GM20431 (cell line): ENCODE results near the gene ACAA1.
"Not testable (repeated sequence)": the region's sequence is repeated elsewhere in the genome, so short reads cannot be mapped to it uniquely, and the experiment has no call there.

Source experiments
- in situ Hi-C: fragments of 300-500 bp; cut with MseI, MboI; formaldehyde crosslinking; loops from one replicate; pipeline ENCODE4 v1.15.0; 2020; ENCODE audit warnings: low sequenced_read_pairs; ENCODE audit not compliant: unreplicated experiment

The ACAA1 gene, protein sequence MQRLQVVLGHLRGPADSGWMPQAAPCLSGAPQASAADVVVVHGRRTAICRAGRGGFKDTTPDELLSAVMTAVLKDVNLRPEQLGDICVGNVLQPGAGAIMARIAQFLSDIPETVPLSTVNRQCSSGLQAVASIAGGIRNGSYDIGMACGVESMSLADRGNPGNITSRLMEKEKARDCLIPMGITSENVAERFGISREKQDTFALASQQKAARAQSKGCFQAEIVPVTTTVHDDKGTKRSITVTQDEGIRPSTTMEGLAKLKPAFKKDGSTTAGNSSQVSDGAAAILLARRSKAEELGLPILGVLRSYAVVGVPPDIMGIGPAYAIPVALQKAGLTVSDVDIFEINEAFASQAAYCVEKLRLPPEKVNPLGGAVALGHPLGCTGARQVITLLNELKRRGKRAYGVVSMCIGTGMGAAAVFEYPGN

DNA sequence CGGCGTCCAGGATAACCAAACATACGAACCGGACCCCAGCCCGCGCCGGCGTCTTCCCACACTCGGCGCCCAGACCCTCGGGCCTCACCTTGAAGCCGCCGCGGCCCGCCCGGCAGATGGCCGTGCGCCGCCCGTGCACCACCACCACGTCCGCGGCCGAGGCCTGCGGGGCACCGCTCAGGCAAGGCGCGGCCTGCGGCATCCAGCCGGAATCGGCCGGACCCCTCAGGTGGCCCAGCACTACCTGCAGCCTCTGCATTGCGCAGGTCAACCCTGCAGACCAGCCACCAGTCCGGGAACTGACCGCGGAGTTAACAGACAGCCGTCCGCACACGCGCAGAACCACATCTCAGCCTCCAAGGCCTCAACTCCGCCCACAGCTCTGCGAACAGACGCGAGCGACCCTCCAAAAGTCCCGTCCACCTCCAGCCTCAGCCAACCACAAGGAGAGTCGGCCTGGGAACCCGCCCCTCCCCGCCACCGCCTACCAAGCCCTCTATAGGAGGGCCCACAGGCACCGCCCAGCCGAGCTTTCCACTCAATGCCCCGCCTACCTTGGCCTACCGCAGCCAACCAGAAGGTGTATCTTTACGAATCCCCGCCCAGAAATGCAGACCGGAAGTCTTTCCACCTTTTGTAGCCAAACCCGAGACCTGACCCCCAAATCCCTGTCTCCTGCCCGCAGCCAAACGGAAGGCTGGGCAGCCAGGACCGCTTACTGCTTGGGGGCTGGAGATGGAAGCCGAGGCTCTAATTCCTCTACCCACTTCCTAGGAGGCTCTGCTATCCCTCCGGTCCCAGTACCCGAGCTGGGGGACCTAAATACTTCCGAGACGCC lies at the start of gene ACAA1:
Gene ACAA1, minus strand, starts transcription at position 351 of the 838 bp plus-strand sequence. Its CDS starts 92 bp downstream, at position 259.
- in situ Hi-C loops: loop anchor here (25.0 kb wide), 1 partner anchor 350 kb away; the partner anchor contains the start of gene EXOG

DNA sequence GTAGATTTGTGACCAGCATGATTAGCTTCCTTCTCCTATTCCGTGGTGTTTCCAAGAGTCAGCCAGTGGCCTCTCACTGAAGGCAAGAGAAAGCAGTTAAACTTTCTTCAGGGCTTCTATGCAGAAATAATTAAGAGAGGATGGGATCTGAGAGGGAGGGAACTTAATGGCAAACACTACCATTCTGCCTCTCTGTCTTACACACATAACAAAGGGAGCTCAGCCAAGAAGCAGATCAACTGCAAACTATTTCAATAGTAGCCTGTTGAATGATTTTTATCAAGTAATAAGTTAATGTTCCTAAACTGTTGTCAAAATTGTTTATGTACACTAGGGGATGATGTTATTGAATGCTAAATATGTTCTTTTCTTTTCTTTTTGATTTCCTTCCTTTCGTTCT lies 40.3 kb upstream of the ACAA1 start:
- in situ Hi-C loops: no loop called here

DNA sequence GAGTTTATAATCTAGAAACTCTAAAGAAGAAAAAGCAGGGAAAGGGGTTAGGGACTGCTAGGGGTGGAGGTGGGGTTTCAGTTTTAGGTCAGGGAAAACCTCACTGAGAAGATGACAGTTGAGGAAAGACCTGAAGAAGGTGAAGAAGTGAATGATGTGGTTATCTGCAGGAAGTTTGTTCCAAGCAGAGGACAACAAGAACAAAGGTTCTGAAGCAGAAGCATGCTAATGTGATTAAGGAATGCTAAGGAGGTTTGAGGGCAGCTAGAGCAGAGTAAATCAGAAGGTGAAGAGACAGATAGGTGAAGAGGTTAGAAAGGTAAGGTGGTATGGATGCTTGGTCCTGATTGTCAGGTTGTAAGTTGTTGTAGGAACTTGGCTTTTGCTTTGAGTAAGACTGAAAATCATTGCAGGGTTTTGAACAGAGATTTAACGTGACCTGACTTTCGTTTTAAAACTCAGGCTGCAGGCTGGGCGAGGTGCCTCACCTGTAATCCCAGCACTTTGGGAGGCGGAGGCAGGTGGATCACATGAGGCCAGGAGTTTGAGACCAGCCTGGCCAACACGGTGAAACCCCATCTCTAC lies 37.0 kb upstream of the ACAA1 start:
- in situ Hi-C loops: no loop called here

DNA sequence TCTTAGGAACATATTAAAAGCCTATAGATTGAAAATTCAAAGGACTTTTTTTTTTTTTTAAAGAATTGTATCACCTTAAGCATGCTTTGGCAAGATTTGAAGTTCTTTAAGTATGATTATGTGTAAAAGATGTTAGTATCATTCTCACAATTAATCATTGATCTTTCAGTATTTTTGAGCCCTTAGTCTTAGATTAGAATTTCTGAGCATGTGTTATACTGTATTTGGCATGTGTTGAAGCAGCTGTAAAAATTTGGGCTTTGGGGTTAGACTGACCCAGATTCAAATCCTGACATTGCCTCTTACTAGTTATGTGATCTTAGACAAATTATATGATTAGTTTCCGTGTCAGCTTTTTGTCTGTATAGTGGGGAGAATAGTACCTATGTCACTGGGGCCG lies 34.7 kb upstream of the ACAA1 start:
- in situ Hi-C loops: no loop called here

DNA sequence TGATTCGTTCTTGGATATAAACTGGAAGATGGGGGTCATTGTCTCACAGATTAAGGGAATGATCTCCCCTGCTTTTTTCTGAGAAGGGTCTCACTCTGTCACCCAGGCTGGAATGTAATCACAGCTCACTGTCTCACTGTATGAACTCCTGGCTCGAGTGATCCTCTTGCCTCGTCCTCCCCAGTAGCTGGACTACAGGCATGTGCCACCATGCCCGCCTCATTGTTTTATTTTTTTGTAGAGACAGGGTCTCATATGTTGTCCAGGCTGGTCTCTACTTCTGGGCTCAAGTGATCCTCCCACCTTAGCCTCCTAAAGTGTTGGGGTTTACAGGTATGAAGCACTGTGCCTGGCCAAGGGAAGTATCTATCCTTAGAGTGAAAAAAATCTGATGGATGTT lies 33.8 kb upstream of the ACAA1 start:
- in situ Hi-C loops: no loop called here

DNA sequence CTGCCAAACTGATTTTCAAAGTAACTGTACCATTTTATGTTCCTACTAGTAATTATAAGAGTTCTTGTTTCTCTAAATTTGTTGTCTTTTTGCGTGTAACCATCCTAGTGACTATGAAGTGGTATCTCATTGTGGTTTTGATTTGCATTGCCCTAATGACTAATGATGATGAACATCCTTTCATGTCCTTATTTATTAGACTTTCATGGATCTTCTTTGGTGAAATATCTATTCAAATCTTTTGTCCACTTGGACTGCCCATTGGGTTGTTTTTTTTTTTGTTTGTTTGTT lies 32.0 kb upstream of the ACAA1 start:
- in situ Hi-C loops: no loop called here

DNA sequence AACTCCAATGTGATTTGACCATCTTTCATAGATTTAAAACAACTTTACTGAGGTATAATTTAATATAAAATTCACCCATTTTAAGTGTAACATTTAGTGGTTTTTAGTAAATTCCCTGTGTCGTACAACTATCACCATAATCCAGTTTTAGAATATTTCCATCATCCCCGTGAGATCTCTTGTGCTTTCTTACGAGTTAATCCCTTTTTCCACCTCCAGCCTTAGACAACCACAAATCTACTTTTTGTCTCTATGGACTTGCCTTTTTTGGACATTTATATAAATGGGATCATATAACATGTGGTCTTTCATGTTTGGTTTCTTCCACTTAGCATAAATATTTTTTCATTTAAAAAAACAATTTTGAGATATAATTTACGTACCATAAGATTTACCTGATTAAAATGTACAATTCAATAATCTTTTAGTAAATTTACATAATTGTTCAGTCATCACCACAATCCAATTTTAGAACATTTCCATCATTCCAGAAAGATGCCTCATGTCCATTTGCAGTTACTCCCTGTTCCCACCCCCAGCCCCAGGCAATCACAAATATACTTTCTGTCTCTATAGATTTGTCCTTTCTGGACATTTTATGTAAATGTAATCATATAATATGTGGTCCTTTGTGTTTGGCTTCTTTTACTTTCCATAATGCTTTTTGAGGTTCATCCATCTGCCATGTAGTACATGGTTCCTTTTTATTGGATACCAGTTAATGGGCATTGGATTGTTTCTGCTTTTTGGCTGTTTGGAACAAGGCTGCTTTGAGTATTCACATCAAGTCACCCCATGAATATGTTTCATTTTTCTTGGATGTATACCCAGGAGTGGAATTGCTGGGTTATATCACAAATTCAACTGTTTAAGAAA lies 31.5 kb upstream of the ACAA1 start:
- in situ Hi-C loops: no loop called here

DNA sequence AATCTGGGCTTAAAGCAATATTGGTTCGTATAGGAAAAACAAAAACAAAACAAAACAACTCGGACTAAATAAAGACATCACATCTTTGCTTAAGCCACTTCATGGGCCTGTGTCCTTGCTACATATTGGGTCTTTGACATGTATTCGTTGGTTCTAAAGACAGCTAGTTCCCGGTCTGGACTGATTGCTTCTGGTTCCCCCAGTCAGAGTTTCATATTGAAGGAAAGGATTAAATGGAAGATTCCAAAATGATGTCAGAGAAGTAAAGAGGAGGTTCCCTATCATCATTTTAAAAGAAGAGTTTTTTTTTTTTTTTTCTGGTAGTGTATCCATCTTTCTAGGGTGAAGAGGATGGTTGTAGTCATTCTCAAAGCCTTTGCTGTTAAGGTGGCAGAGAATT lies 30.7 kb upstream of the ACAA1 start:
- in situ Hi-C loops: no loop called here

DNA sequence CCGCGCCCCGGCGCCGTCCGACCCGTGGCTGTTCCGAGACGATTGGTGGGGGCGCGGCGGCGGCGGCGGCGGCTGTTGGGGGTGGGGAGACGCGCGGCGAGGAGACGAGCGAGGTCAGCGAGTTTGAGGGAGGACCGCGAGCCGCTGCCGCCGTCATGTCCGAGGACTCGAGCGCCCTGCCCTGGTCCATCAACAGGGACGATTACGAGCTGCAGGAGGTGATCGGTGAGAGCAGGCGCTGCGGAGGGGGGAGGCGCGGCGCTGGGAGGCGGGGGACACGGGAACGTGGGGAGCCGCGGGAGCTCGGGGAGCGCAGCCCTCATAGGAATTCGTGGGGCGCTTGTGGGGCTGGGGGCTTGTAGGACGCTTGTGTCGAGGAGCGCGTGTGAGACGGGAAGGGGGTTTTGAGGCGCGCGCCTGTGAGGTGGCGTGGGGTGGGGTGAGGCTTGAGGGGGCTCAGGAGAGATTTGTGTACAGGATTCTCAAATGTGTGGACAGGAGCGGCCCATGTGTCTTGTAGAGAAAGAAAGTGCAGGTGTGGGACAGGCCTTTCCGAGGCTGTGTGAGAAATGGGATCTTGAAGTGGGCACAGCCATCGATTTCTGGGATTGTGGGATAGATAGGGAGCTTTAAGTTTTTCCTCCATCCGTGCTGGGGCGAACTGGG lies 28.9 kb upstream of the ACAA1 start:
- in situ Hi-C loops: no loop called here

DNA sequence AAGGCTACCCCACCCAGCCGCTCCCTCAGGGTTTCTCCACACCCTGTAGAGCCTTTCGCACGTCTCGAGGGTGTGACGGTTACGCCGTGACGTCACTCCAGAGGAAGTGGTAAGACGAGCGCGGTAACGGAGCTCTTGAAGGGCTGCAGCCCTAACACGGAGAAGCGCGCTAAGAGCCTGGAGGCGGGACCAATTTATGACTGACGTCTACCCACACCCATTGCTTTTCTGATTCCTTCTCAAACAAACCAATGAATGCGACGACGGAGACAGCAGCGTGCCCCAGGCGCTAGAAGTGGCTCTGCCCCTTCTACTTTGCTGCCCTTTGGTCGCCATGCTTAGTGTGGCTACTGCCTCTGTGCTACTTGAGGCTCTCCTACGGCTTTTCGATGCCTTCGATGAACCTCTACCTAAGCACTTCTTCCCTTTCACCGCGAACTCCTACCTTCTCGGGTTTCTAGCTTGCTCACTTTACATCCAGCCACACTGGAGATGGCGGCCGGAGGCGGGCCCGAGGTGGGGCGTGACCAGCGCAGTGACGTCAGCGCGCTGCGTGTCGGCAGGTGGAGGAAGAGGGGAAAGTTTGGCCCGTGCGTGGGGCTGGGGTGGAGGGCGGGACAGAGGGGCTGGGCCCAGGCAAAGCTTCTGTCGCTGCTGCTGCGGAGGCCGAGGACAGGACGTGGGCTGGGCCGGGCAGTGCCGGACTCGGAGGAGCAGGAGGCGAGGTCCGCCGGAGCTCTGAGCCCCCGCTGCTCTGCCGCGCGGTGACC lies 28.2 kb upstream of the ACAA1 start, which contains the start of gene OXSR1:
Gene OXSR1, plus strand, starts transcription at position 586 of the 770 bp plus-strand sequence. CDS start 340 bp downstream, outside the sequence.
- in situ Hi-C loops: no loop called here

DNA sequence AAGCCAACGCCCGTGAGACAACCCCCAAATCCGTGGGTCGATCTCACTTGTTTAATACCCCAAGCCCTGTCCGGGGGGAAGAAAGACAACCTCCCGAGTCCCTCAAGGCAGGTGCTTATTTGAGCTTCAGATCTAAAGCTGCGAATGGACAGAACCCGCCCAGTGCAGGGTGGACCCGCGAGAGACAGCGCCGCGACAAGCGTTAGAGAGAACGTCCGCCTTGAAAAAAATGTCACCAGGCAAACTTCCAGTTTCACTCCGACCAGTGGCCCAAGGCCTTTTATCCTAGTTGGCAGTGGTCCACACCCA lies 27.7 kb upstream of the ACAA1 start:
- in situ Hi-C loops: no loop called here

DNA sequence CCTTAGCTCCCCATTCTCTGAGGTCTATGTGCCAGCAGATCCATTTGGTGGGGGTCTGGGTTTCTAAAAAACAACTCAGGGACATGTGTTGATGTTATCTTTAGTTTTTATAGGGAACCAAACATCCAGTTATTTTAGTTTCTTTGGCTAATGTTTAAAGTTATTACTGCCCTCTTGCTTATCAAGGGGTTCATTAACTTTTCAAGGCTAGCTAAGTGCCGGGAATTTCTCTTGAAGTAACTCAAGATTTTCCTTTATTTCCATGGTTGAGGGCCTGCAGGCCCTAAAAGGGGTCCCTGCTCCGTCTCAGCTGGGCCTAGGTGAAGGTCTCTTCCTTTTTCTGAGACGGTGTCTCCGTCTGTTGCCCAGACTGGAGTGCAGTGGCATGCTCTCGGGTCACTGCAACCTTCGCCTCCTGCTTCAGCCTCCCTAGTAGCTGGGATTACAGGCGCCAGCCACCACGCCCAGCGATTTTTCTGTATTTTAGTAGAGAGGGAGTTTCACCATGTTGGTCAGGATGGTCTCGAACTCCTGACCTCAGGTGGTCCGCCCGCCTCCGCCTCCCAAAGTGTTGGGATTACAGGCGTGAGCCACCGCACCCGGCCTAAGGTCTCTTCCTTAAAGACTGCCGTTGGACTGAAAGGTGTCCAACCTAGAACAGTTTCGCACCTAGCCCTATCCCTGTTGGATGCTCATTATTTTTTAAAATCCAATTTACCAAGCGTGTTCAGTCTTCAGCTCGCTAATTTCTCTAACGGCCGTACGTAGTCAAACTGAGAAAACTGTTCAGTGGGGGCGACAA lies 27.1 kb upstream of the ACAA1 start:
- in situ Hi-C loops: no loop called here

DNA sequence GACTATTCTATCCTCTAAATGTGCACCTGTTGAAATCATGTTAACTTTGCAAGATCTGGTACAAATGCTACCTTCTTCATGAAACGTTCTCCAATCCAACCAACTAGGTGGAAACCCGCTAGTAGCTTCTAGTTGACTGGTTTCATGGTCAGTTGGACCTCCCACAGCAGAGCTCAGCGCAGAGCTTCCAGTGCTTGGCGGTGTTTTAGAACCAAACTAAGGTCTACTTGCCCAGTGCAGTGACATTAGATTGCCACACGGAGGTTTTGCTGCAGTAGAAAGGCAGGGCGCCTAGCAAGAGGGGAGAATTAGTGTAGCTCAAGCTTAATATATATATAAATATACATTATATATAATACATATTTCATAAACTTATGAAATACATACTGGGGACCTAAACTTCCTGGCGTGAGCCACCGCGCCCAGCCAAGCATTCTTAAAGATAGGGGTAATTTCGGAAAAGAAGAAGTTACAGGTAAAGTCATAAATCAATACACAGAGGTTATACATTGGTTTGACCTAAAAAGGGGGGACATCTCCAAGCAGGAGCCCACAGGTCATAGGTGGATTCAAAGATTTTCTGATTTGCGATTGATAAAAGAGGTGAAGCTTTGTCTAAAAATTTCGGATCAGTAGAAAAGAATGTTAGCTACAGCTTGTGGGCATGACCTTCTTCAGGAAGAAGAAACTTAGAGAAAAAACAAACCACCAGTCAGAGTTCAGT lies 26.4 kb upstream of the ACAA1 start:
- in situ Hi-C loops: no loop called here

DNA sequence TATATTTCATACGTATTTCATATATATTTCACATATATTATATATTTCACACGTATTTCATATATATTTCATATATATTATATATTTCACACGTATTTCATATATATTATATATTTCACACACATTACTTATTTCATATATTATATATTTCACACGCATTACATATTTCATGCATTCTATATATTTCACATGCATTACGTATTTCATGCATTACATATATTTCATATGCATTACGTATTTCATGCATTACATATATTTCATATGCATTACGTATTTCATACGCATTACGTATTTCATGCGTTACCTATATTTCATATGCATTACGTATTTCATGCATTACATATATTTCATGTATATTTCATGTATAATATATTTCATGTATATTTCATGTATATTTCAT lies 23.8 kb upstream of the ACAA1 start:
- in situ Hi-C loops: not testable (repeated sequence)

DNA sequence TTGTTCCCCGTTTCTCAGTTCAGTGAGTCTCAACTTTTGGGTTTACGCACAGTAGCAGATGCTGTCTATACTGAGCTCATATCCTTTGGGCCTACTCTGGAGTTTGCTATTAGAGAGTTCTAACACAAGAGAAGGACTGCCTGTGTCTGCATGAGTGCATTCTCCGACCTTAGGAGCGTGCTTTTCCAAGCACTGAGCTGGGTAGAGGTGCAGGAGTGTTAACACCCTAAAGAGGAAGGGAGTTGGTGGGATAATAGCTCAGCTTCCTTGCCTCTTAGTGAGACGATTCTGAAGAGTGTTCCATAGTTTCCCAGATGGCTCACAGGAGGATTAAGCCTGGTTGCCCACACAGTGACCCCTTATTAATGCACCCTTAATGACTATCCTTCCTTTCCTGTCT lies 21.5 kb upstream of the ACAA1 start:
- in situ Hi-C loops: no loop called here

DNA sequence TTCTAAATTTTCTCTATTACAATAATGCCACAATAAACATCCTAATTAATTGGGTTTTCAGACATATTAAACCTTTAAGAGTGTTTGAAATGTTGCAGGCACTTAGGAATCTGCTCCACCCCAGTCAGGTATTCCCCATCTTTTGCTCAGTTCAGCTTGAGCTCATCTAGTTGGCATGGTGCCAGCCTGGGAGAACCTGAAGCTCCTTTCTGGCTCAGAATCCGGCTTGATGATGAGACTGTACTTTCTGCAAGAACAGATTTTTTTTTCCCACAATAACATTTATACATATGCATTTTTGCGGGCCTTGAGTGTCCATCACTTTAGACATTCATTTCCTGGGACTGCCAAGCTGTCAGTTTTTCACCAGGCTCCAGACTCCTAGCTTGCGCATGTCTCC lies 20.7 kb upstream of the ACAA1 start:
- in situ Hi-C loops: no loop called here

DNA sequence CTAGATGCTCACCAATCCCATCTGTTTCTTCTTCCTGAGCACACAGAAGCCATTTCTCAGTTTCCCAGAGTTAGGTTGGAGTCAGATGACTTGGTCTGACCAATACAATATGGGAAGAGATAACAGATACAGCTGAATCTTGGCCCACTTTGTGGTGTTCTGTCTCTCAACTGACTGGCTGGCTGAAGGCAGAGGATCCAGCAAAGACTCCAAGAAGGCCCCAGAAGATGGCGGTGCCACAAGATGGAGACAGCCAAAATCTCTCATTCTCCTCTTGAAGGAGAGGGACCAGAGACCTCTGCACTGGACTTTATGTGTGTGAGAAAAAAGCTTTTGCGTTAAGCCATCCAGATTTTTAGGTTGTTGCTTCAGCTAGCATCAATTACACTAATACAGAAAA lies 20.2 kb upstream of the ACAA1 start:
- in situ Hi-C loops: no loop called here

DNA sequence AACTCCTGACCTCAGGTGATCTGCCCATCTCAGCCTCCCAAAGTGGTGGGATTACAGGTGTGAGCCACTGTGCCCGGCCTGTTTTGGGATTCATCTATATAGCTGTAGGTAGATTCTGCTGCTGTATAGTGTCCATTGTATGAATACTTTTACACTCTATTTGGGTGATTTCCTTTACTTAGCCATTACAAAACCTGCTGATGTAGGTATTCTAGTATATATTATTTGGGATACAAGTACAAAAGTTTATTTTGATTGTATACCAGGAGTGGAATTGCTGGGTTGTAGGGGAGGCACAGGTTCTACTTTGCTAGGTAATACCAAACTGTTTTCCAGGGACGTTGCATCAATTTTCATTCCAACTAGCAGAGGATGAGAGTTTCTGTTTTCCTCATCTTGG lies 18.9 kb upstream of the ACAA1 start:
- in situ Hi-C loops: no loop called here
